Measurements from ENCODE around the gene SCRN2.

Gene SCRN2

DNA sequence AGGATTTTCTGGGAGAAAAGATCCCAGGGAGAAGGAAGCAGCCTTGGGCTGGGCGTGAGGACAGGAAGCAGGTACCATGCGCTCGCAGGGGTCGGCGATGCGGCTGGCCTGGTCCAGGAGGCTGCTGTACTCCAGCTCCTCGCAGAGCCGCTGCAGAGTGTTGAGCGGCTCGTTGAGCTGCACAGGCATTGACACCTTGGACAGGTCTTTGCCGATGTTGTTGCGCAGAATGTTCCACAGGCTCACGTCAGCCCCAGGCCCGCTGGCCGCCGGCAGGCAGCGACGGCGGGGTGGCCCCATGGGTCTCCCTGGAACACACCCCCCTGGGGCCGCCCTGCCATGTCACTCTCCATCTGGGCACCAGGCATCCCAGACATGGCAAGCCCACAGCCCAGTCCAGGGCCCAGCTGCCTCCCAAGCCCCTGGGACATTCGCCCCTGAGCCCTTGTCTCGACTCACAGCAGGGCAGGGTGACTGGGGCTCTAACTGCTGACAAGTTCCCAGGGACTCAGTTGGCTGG lies 27.5 kb downstream of the SCRN2 start:
- TF ChIP-seq CTCF (IDR thresholded peaks at IDR 0.05) (no peak), ZFX (IDR thresholded peaks at IDR 0.05; ENCODE audit: borderline replicate concordance) (no peak)

GRCh38 chr17:47813077-47813476 lies 28.0 kb downstream of the SCRN2 start:
- H3K27ac ChIP-seq: no peak overlapping the region
- TF ChIP-seq CTCF (IDR thresholded peaks at IDR 0.05) (no peak), ZFX (IDR thresholded peaks at IDR 0.05; ENCODE audit: borderline replicate concordance) (no peak)

More for the DNA sequence above, 27.5 kb downstream of the SCRN2 start:
- H3K27ac ChIP-seq: no peak overlapping the region

DNA sequence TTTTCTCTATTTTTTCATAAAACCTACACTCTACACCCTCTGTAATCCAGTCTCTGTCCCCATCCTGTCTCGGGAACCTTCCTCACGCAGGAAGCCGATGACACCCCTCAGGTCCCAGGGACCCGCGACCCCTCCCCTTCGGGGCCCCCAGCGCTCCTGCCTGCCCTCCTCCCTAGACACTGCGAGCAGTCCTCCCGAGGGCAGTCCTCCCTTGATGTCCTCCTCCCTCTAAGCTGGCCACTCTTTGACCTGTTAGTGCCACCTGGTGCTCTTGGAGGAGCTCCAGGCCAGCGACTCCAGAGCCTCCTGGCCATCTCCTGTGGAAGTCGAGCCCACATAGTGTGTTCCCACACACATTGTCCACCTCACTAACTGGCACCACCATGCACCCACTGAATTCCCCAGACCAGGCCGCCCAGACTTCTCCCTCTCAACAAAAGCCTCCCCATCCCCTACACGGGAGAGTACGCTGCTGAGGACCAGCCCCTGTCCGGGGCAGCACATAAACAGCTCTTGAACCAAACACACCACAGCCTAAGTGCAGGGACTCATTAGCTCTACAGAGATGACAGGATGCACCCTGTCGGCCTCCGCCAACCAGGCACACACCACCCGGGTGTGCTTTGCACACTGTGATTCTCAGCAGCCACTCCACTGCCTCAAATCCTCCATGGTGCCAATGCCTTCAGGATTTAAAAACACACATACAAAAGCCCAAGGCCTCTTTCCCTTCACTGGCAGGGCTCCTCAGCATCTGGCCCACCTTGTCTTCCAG lies 28.7 kb downstream of the SCRN2 start:
- no peak overlapping the region for H3K27ac ChIP-seq
- TF ChIP-seq ZFX (IDR thresholded peaks at IDR 0.05; ENCODE audit: borderline replicate concordance): no peak
- TF ChIP-seq CTCF (IDR thresholded peaks at IDR 0.05): no peak

- no peak overlapping the region for H3K27ac ChIP-seq
- no peak for TF ChIP-seq CTCF (IDR thresholded peaks at IDR 0.05)
- TF ChIP-seq ZFX (IDR thresholded peaks at IDR 0.05; ENCODE audit: borderline replicate concordance): no peak
Observed at GRCh38 chr17:47811709-47812108, 29.4 kb downstream of the SCRN2 start.

DNA sequence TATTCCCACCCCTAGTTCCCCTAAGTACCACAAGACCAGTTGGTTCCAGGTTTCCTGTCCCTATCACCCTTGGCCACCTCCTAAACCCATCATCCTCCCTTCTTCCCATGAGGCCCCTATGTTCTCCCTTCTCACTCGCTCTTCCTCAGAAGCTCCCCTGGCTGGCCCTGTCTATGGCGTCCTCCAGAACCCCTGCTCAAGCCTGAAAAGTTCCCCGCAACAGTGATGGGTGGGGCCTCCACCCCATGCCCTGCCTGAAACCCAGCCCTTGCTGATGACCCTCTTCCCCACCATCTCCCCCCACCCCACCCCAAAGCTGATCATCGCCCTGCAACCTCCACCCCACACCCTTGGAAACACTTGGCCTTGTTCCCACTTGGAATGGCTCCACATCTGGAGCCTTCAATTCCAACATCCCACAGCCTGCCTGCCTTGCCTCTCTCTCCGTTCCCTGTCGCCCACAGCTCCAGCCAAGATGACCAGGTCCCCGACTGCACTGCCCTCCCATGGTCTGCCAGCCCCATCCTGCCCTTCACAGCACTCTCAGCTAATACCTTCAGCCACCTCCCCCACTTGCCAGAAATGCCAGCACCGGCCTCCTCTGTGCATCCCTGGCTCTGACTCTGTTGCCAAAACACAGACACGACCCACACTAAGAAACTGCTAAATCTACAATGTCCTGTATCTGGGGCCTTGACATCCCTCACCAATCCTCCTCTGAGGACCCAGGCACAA lies 30.0 kb downstream of the SCRN2 start:
- TF ChIP-seq CTCF (IDR thresholded peaks at IDR 0.05) (no peak), ZFX (IDR thresholded peaks at IDR 0.05; ENCODE audit: borderline replicate concordance) (no peak)
- H3K27ac ChIP-seq: no peak overlapping the region

- no peak for TF ChIP-seq ZFX (IDR thresholded peaks at IDR 0.05; ENCODE audit: borderline replicate concordance)
- no peak for TF ChIP-seq CTCF (IDR thresholded peaks at IDR 0.05)
- no peak overlapping the region for H3K27ac ChIP-seq
Observed at GRCh38 chr17:47810200-47810821, 30.8 kb downstream of the SCRN2 start.

Data from 22Rv1 (cell line).